ENCODE data around the gene ACAD8.

The ACAD8 gene

DNA sequence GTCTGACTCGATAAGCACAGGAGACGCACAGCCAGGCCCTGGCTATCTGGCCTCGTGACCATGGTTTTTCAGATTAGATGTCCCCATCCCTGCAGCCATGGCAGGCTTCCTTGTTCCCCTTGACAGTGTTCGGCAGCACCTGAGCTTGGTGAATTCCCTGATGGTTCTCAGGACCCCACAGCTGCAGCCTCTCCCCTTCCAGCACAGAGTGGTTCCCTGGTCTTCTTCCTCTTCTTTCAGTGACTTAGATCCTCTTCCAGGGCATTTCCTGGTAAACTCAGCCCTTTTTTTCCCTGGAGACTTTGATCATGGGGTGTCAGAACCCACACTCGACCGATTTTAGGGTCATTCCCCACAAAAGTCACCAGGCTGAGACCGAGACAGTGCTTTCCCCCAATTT lies 37.3 kb downstream of the ACAD8 start:
- Histone ChIP-seq H3K36me3 (ENCODE audit: insufficient read depth, low read length) (no peaks in the 10 kb centered on the region), H3K4me1 (ENCODE audit: control insufficient read depth, insufficient read depth, low read length, unreplicated experiment) (no peaks in the 10 kb centered on the region), H2AFZ (ENCODE audit: low read length, unreplicated experiment) (no peak overlapping the region), H3K79me2 (ENCODE audit: control insufficient read depth, insufficient read depth, low read length, unreplicated experiment) (no peaks in the 10 kb centered on the region), H3K4me3 (ENCODE audit: low read depth, low read length) (no peak overlapping the region), H3K27me3 (ENCODE audit: insufficient read depth, low read length) (peaks cover 9% of the 10 kb centered on the region), H3K27ac (ENCODE audit: low read depth, low read length) (no peak overlapping the region)

DNA sequence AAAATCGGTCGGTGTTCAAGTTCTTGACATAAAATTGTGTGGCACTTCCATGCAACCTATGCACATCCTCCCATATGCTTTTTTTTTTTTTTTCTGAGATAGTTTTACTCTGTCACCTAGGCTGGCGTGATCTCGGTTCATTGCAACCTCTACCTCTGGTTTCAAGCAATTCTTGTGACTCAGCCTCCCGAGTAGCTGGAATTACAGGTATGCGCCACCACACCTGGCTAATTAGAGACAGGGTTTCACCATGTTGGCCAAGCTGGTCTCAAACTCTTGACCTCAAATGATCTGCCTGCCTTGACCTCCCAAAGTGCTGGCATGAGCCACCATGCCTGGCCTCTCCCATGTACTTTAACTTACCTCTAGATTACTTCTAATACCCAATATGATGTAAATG lies 37.8 kb downstream of the ACAD8 start:
- no peak overlapping the region for H3K27ac ChIP-seq (ENCODE audit: low read depth, low read length)
- no peaks in the 10 kb centered on the region for H3K36me3 ChIP-seq (ENCODE audit: insufficient read depth, low read length)
- H2AFZ ChIP-seq (ENCODE audit: low read length, unreplicated experiment), result no peak overlapping the region
- peaks cover 9% of the 10 kb centered on the region for H3K27me3 ChIP-seq (ENCODE audit: insufficient read depth, low read length)
- H3K4me3 ChIP-seq (ENCODE audit: low read depth, low read length), result no peak overlapping the region
- no peaks in the 10 kb centered on the region for H3K79me2 ChIP-seq (ENCODE audit: control insufficient read depth, insufficient read depth, low read length, unreplicated experiment)
- H3K4me1 ChIP-seq (ENCODE audit: control insufficient read depth, insufficient read depth, low read length, unreplicated experiment), result no peaks in the 10 kb centered on the region

DNA sequence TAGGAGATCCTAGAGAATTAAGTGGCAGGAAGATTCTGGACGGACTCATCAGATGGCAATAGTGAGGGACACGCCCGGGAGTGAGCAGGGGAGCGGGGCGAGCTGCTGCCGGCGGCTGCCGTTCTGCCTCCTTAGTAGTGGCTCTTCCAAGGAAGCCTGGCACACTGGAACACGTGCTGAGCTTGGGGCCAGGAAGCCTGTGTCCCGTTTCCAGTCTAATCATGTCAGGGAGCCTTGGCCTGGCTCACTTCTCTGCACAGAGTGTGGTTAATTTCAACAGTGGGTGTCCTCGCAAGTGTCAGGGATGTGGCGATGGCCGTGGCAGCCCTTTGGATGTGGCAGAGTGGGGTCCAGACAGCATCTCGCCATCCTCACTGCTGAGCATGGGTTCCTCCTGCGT lies 39.3 kb downstream of the ACAD8 start:
- Histone ChIP-seq H3K4me3 (ENCODE audit: low read depth, low read length) (no peak overlapping the region), H3K27ac (ENCODE audit: low read depth, low read length) (no peak overlapping the region), H3K4me1 (ENCODE audit: control insufficient read depth, insufficient read depth, low read length, unreplicated experiment) (no peaks in the 10 kb centered on the region), H3K27me3 (ENCODE audit: insufficient read depth, low read length) (peaks cover 9% of the 10 kb centered on the region), H2AFZ (ENCODE audit: low read length, unreplicated experiment) (no peak overlapping the region), H3K79me2 (ENCODE audit: control insufficient read depth, insufficient read depth, low read length, unreplicated experiment) (no peaks in the 10 kb centered on the region), H3K36me3 (ENCODE audit: insufficient read depth, low read length) (no peaks in the 10 kb centered on the region)

DNA sequence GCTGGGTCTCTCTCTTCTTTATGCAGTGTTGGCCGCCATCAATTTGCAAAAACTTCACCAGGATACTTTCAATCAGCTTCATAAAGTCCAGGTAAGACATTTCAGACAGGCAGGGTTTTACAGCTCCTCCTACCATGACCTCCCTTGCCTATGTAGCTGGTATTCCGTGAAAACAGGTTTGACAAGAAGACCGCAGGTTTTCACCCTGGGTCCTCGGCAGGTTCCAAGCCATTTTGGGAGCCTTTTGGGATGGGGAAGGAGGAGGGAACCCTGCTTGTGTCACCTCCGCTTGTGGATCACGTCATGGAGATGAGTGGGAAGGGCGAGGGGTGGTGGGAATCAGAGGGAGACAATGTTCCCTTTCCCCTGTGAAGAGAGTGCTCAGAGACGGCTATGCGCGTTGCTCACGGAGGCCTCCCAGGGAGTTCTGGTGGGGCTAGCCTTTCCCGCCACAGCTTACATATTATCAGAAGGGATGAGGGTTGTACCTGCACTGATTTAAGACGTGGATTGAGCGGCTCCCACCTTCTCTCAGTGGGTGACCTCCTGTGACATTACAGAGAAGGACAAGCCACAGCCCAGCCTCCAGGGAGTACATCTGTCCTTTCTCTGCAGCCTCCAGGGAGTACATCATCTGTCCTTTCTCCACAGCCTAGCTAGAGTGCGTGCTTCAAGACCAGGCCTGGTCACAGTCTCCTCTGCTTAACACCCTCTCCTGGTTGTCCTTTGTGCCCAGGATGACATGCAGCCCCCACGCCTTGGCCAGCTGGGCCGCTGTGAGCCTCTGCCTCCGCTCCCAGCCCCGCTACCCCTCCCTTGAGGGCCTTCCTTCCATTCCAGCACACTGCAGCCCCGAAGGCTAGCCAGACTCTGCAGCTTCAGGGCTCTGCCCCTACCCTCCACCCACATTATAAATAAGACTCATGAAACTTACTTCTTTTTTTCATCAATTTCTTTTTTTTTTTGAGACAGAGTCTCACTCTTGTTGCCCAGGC lies 40.0 kb downstream of the ACAD8 start:
- Histone ChIP-seq H3K27me3 (ENCODE audit: insufficient read depth, low read length) (peaks cover 9% of the 10 kb centered on the region), H3K27ac (ENCODE audit: low read depth, low read length) (no peak overlapping the region), H3K36me3 (ENCODE audit: insufficient read depth, low read length) (no peaks in the 10 kb centered on the region), H3K4me3 (ENCODE audit: low read depth, low read length) (no peak overlapping the region), H2AFZ (ENCODE audit: low read length, unreplicated experiment) (no peak overlapping the region), H3K79me2 (ENCODE audit: control insufficient read depth, insufficient read depth, low read length, unreplicated experiment) (no peaks in the 10 kb centered on the region), H3K4me1 (ENCODE audit: control insufficient read depth, insufficient read depth, low read length, unreplicated experiment) (no peaks in the 10 kb centered on the region)

DNA sequence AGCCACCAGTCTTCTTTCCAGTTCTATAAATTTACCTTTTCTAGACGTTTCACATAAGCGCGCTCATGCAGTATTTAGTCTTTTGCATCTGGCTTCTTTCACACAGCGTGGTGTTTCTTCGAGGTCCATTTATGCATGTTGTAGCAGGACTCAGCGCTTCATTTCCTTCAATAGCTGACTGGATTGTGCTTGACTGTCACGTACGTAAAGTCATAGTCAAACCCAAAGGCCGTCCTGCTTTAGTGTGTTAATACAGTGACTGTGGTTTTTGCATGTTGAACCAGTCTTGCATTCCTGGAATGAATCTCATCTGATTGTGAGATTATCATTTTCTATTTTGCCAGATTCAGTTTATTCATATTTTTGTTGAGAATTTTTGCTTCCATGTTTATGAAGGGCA lies 41.3 kb downstream of the ACAD8 start:
- H3K4me3 ChIP-seq (ENCODE audit: low read depth, low read length), result no peak overlapping the region

DNA sequence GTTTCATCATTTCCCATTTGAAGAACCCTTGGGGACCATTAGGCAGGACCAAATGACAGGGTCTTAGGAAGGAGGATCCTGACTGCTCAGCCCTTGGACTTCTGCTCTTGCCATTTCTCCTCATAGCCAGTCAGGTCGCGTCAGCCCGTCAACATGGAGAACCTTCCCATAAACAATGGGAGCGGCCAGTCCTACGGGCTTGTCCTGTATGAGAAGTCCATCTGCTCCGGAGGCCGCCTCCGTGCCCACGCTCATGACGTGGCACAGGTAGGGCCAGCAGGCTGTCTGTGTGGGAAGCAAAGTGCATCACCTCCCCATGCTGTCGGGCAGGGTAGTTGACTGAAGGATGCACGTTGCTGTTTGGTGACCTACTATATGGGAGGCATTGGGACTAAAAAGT lies 58.9 kb downstream of the ACAD8 start:
- Histone ChIP-seq H3K4me1 (ENCODE audit: control insufficient read depth, insufficient read depth, low read length, unreplicated experiment) (no peaks in the 10 kb centered on the region), H3K27me3 (ENCODE audit: insufficient read depth, low read length) (no peaks in the 10 kb centered on the region), H3K79me2 (ENCODE audit: control insufficient read depth, insufficient read depth, low read length, unreplicated experiment) (no peaks in the 10 kb centered on the region), H2AFZ (ENCODE audit: low read length, unreplicated experiment) (no peak overlapping the region), H3K4me3 (ENCODE audit: low read depth, low read length) (no peak overlapping the region), H3K36me3 (ENCODE audit: insufficient read depth, low read length) (no peaks in the 10 kb centered on the region), H3K27ac (ENCODE audit: low read depth, low read length) (no peak overlapping the region)

More for the DNA sequence above, 41.3 kb downstream of the ACAD8 start:
- Histone ChIP-seq H3K79me2 (ENCODE audit: control insufficient read depth, insufficient read depth, low read length, unreplicated experiment) (no peaks in the 10 kb centered on the region), H3K27ac (ENCODE audit: low read depth, low read length) (no peak overlapping the region), H2AFZ (ENCODE audit: low read length, unreplicated experiment) (no peak overlapping the region), H3K27me3 (ENCODE audit: insufficient read depth, low read length) (peaks cover 5% of the 10 kb centered on the region), H3K4me1 (ENCODE audit: control insufficient read depth, insufficient read depth, low read length, unreplicated experiment) (no peaks in the 10 kb centered on the region), H3K36me3 (ENCODE audit: insufficient read depth, low read length) (no peaks in the 10 kb centered on the region)

DNA sequence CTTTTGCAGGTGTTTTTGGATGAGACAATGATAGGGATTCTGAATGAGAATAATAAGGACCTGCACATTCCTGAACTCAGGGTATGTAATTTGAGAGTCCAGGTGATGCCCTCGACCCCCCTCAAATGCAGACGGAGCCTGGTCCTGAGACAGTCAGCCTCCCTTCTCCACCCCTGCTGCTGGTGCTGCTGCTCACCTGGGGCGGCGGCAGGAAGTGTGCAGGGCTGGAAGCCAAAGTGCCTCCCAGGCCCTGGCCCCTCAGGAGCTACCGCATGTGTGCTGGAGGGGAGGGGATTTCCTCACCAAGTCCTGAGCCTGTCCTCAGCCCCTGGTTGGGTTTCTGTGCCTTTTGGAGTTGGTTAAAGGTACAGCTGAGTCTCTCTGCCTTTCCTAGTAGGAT lies 59.4 kb downstream of the ACAD8 start:
- Histone ChIP-seq H3K36me3 (ENCODE audit: insufficient read depth, low read length) (no peaks in the 10 kb centered on the region), H3K79me2 (ENCODE audit: control insufficient read depth, insufficient read depth, low read length, unreplicated experiment) (no peaks in the 10 kb centered on the region), H3K4me1 (ENCODE audit: control insufficient read depth, insufficient read depth, low read length, unreplicated experiment) (no peaks in the 10 kb centered on the region), H3K27me3 (ENCODE audit: insufficient read depth, low read length) (no peaks in the 10 kb centered on the region), H3K4me3 (ENCODE audit: low read depth, low read length) (no peak overlapping the region), H2AFZ (ENCODE audit: low read length, unreplicated experiment) (no peak overlapping the region), H3K27ac (ENCODE audit: low read depth, low read length) (no peak overlapping the region)

DNA sequence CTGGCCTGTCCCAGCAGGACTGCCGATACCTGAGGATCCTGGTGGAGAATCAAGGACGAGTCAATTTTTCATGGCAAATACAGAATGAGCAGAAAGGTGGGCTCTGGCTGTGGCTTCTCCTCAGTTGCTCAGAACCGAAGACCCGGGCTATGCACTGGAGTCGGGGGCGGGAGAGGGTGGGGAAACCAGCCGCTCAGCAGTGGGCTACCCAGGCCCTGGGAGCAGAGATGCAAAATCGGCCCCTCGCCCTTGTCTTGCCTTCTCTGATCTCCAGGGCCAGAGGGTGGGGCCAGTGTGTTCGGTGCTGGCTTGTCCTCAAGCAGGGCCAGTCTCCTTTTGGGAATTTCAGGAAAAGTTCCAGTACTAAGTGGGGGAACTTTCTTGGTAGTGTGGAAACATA lies 60.0 kb downstream of the ACAD8 start:
- H3K4me3 ChIP-seq (ENCODE audit: low read depth, low read length), result no peak overlapping the region
- H3K27me3 ChIP-seq (ENCODE audit: insufficient read depth, low read length), result no peaks in the 10 kb centered on the region
- no peaks in the 10 kb centered on the region for H3K4me1 ChIP-seq (ENCODE audit: control insufficient read depth, insufficient read depth, low read length, unreplicated experiment)
- no peaks in the 10 kb centered on the region for H3K79me2 ChIP-seq (ENCODE audit: control insufficient read depth, insufficient read depth, low read length, unreplicated experiment)
- H3K27ac ChIP-seq (ENCODE audit: low read depth, low read length), result no peak overlapping the region
- no peaks in the 10 kb centered on the region for H3K36me3 ChIP-seq (ENCODE audit: insufficient read depth, low read length)
- H2AFZ ChIP-seq (ENCODE audit: low read length, unreplicated experiment), result no peak overlapping the region

DNA sequence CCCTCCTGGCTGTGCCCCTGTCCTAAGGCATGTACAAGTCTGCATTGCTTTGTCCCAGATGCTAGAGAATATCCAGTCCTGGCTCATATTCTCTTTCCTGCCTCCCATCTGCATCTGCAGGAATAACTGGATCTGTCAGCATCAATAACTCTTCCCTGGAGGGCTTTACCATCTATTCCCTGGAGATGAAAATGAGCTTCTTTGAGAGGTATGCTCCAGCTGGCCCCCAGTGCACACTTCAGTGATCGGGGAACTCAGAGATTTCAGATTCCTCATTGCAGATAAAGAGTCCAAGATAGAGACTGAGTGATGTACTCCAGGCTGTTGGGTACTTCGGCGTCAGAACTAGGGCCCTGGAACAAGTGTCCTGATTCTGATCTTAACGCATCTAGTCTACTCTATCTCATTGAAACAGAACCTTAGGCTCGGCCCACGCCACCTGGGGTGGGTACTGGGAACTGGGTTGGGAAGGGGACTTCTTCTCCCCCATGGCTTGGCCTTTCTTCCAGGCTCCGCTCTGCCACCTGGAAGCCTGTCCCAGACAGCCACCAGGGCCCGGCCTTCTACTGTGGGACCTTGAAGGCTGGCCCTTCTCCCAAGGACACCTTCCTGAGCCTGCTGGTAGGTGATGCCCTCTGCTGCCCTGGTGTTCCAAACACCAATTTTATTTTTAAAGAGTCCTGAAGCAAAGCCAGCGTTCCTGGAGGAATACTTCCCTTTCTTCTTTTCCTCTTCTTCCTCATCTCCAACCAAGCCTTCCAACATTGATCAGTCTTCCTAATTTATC lies 60.6 kb downstream of the ACAD8 start:
- H3K27ac ChIP-seq (ENCODE audit: low read depth, low read length), result no peak overlapping the region
- H2AFZ ChIP-seq (ENCODE audit: low read length, unreplicated experiment), result no peak overlapping the region
- H3K79me2 ChIP-seq (ENCODE audit: control insufficient read depth, insufficient read depth, low read length, unreplicated experiment), result no peaks in the 10 kb centered on the region
- no peaks in the 10 kb centered on the region for H3K36me3 ChIP-seq (ENCODE audit: insufficient read depth, low read length)
- no peak overlapping the region for H3K4me3 ChIP-seq (ENCODE audit: low read depth, low read length)
- H3K27me3 ChIP-seq (ENCODE audit: insufficient read depth, low read length), result no peaks in the 10 kb centered on the region
- H3K4me1 ChIP-seq (ENCODE audit: control insufficient read depth, insufficient read depth, low read length, unreplicated experiment), result no peaks in the 10 kb centered on the region
